ENCODE data around the gene MISP.

GRCh38 chr19:798415-799075 is 47.6 kb downstream of the MISP start:
- no peak for TF ChIP-seq POLR2A (IDR thresholded peaks at IDR 0.05; ENCODE audit: low read length)
- no peak for TF ChIP-seq GATA1 (IDR thresholded peaks at IDR 0.05; ENCODE audit: low read depth, low read length)

All from erythroblast (primary cell).